IMR-90 (cell line): ENCODE measurements around the gene KCNJ2. TPM values are rescaled to one million over a fixed set of nuclear protein-coding genes. Genes with fewer than 3 reads are reported as not detected.

Source experiments
- ATAC-seq: fragments of 200-7000 bp; cut with Tn5 transposase; 2 replicates; pipeline ENCODE4 v1.9.1; 2020; ENCODE audit warnings: low read depth, mild to moderate bottlenecking, moderate library complexity
- BruUV-seq: library from RNA; stranded (reverse); fragments of 400-500 nt; replicated peaks from 2 replicates; lab custom pipeline; 2021; lab: Mats Ljungman, UMichigan
- CTCF ChIA-PET: fragments of 300-600 bp; formaldehyde crosslinking; extraction: SDS; loops from one replicate; lab custom pipeline; 2021; ENCODE audit warnings: antibody characterized with exemption; lab: Yijun Ruan, JAX
- POLR2A ChIA-PET: fragments of 300-600 bp; sonication (Branson Sonifier 250); formaldehyde crosslinking; loops from one replicate; lab custom pipeline; 2022; ENCODE audit warnings: antibody characterized with exemption; ENCODE audit not compliant: unreplicated experiment; lab: Charles Lee
- DNase-seq: peaks from one replicate; pipeline ENCODE4 v3.0.0; 2013
- H2AFZ ChIP-seq: replicated peaks from 2 replicates; pipeline ENCODE3; 2013; ENCODE audit warnings: low read length, mild to moderate bottlenecking; ENCODE audit not compliant: poor library complexity
- H2AK5ac ChIP-seq: 2 replicates; pipeline ENCODE4 v1.6.1; 2013; ENCODE audit warnings: low read depth, low read length, inconsistent platforms
- H2AK9ac ChIP-seq: replicated peaks from 2 replicates; pipeline ENCODE3; 2013; ENCODE audit warnings: mild to moderate bottlenecking, low read depth, low read length, moderate library complexity; ENCODE audit not compliant: poor library complexity
- H2BK120ac ChIP-seq: 2 replicates; pipeline ENCODE4 v1.6.1; 2013; ENCODE audit warnings: low read depth, low read length, inconsistent platforms
- H2BK15ac ChIP-seq: 3 replicates; pipeline ENCODE4 v1.6.1; 2013; ENCODE audit warnings: low read depth, low read length, inconsistent platforms
- H2BK20ac ChIP-seq: 2 replicates; pipeline ENCODE4 v1.6.1; 2013; ENCODE audit warnings: low read depth, mild to moderate bottlenecking, inconsistent platforms, low read length, moderate library complexity
- H2BK5ac ChIP-seq: 2 replicates; pipeline ENCODE4 v1.6.1; 2013; ENCODE audit warnings: mild to moderate bottlenecking, low read depth, low read length, inconsistent platforms; ENCODE audit not compliant: poor library complexity, severe bottlenecking
- H3K14ac ChIP-seq: replicated peaks from 2 replicates; pipeline ENCODE4 v1.6.1; 2013; ENCODE audit warnings: low read depth, low read length, inconsistent platforms
- H3K18ac ChIP-seq: 2 replicates; pipeline ENCODE4 v1.6.1; 2013; ENCODE audit warnings: low read depth, low read length, control low read depth
- H3K23ac ChIP-seq: 2 replicates; pipeline ENCODE4 v1.6.1; 2013; ENCODE audit warnings: low read depth, low read length, inconsistent platforms
- H3K27ac ChIP-seq: 2 replicates; pipeline ENCODE4 v1.5.1; 2013; ENCODE audit warnings: mild to moderate bottlenecking, control low read depth, low read length; ENCODE audit not compliant: insufficient read depth
- H3K27me3 ChIP-seq: 2 replicates; pipeline ENCODE4 v1.6.1; 2013; ENCODE audit warnings: low read length; ENCODE audit not compliant: control insufficient read depth, insufficient read depth
- H3K36me3 ChIP-seq: 2 replicates; pipeline ENCODE4 v1.6.1; 2013; ENCODE audit warnings: low read length, mixed read lengths; ENCODE audit not compliant: control insufficient read depth, insufficient read depth
- H3K4ac ChIP-seq: 2 replicates; pipeline ENCODE4 v1.6.1; 2013; ENCODE audit warnings: low read depth, low read length, inconsistent platforms
- H3K4me1 ChIP-seq: 2 replicates; pipeline ENCODE4 v1.6.1; 2013; ENCODE audit warnings: low read length, mixed read lengths; ENCODE audit not compliant: control insufficient read depth, insufficient read depth
- H3K4me2 ChIP-seq: 2 replicates; pipeline ENCODE4 v1.6.1; 2013; ENCODE audit warnings: low read depth, mild to moderate bottlenecking, control low read depth, low read length, moderate library complexity
- H3K4me3 ChIP-seq: 2 replicates; pipeline ENCODE4 v1.5.1; 2013; ENCODE audit warnings: low read depth, mild to moderate bottlenecking, control low read depth, low read length, moderate library complexity; ENCODE audit not compliant: insufficient read depth
- H3K56ac ChIP-seq: 2 replicates; pipeline ENCODE4 v1.6.1; 2013; ENCODE audit warnings: low read length, inconsistent platforms; ENCODE audit not compliant: insufficient read depth; ENCODE audit errors: extremely low read depth
- H3K79me1 ChIP-seq, 2 experiments: 2 replicates each; pipeline ENCODE4 v1.6.1; 2013; ENCODE audit warnings: low read length in 2 of 2, inconsistent platforms in 1 of 2, low read depth in 1 of 2
- H3K9ac ChIP-seq: 2 replicates; pipeline ENCODE4 v1.6.1; 2013; ENCODE audit warnings: low read depth, low read length, control low read depth
- H3K9me1 ChIP-seq: 2 replicates; pipeline ENCODE4 v1.6.1; 2013; ENCODE audit warnings: low read length, inconsistent platforms; ENCODE audit not compliant: insufficient read depth
- H3K9me3 ChIP-seq: 2 replicates; pipeline ENCODE4 v1.6.1; 2013; ENCODE audit warnings: low read length; ENCODE audit not compliant: control insufficient read depth, insufficient read depth
- H4K20me1 ChIP-seq: 2 replicates; pipeline ENCODE4 v1.6.1; 2013; ENCODE audit warnings: low read length, inconsistent platforms; ENCODE audit not compliant: insufficient read depth
- H4K5ac ChIP-seq: 2 replicates; pipeline ENCODE4 v1.6.1; 2013; ENCODE audit warnings: mild to moderate bottlenecking, low read depth, low read length, control low read depth
- H4K8ac ChIP-seq, 2 experiments: 2 replicates each; pipeline ENCODE4 v1.6.1; 2013; ENCODE audit warnings: low read depth in 2 of 2, low read length in 2 of 2, control low read depth in 1 of 2, inconsistent platforms in 1 of 2
- H4K91ac ChIP-seq: 2 replicates; pipeline ENCODE4 v1.6.1; 2013; ENCODE audit warnings: low read depth, low read length, inconsistent platforms; ENCODE audit not compliant: insufficient read depth
- BHLHE40 ChIP-seq: fragments of 150-350 bp; IDR thresholded peaks from 2 replicates; pipeline ENCODE4 v1.6.1; 2016; ENCODE audit warnings: mild to moderate bottlenecking, low read depth, low read length
- CHD1 ChIP-seq: IDR thresholded peaks from 2 replicates; pipeline ENCODE4 v1.6.1; 2012; ENCODE audit warnings: low read depth, low read length, improper control_type of control experiment
- FOS ChIP-seq: fragments of 150-350 bp; IDR thresholded peaks from 2 replicates; pipeline ENCODE4 v1.6.1; 2016; ENCODE audit warnings: low read depth, low read length
- NFE2L2 ChIP-seq: fragments of 150-350 bp; IDR thresholded peaks from 2 replicates; pipeline ENCODE4 v1.6.1; 2016; ENCODE audit warnings: low read depth, mild to moderate bottlenecking, low read length
- POLR2A ChIP-seq: IDR thresholded peaks from 2 replicates; pipeline ENCODE4 v1.6.1; 2012; ENCODE audit warnings: mild to moderate bottlenecking, low read depth, low read length
- RAD21 ChIP-seq: IDR thresholded peaks from 2 replicates; pipeline ENCODE4 v1.6.1; 2012; ENCODE audit warnings: low read length, improper control_type of control experiment
- RCOR1 ChIP-seq: IDR thresholded peaks from 2 replicates; pipeline ENCODE4 v1.6.1; 2012; ENCODE audit warnings: mild to moderate bottlenecking, low read length, improper control_type of control experiment; ENCODE audit not compliant: insufficient replicate concordance
- USF2 ChIP-seq: fragments of 150-350 bp; IDR thresholded peaks from 2 replicates; pipeline ENCODE4 v1.6.1; 2017; ENCODE audit warnings: mild to moderate bottlenecking, antibody characterized with exemption, low read length, low read depth
- WGBS, 2 experiments: methylation state at CpG; one replicate each; pipeline versions ENCODE4 v1.1.5 to v1.1.7; 2013; ENCODE audit warnings: missing lambda C conversion rate in 2 of 2; ENCODE audit not compliant: insufficient read length in 1 of 2; ENCODE audit errors: extremely low coverage in 2 of 2; 5-methylcytosine and 5-hydroxymethylcytosine counted together
- dilution Hi-C: fragments of 300-500 bp; cut with HindIII; formaldehyde crosslinking; loops from one replicate; pipeline ENCODE4 v1.14.3; 2018; ENCODE audit warnings: low sequenced_read_pairs; ENCODE audit not compliant: unreplicated experiment
- in situ Hi-C: fragments of 300-500 bp; cut with MboI; formaldehyde crosslinking; loops from 3 replicates; pipeline ENCODE4 v1.14.3; 2019; ENCODE audit warnings: low sequenced_read_pairs, inconsistent platforms, mixed read lengths
- intact Hi-C: fragments of 100-400 bp; cut with micrococcal nuclease; formaldehyde crosslinking; loops from 2 replicates; pipeline ENCODE4 v1.10.0; 2022
- polyA plus RNA-seq, 3 experiments: library from polyadenylated mRNA; depleted of rRNA; stranded (reverse); fragments of >200 nt; gene quantifications; 2 replicates each; pipeline ENCODE4 v1.2.3, GENCODE V29; 2012; ENCODE audit warnings: low replicate concordance in 1 of 3
- total RNA-seq: library from RNA; depleted of rRNA; stranded (reverse); fragments of >200 nt; gene quantifications from 2 replicates; pipeline ENCODE4 v1.2.3, GENCODE V29; 2012

The KCNJ2 gene
- total and polyA plus RNA-seq, 2 of the 4 experiments (the other 2 are of a cell fraction) = 0.55 to 8.6 TPM

GRCh38 chr17:70123193-70123592, 46.1 kb upstream of the KCNJ2 start:
- Histone ChIP-seq H3K14ac (no peak overlapping the region), H3K27ac (no peak overlapping the region), H3K9me3 (no peaks in the 10 kb centered on the region), H4K91ac (no peak overlapping the region), H2BK15ac (no peak overlapping the region), H3K4ac (no peak overlapping the region), H3K23ac (no peak overlapping the region), H3K18ac (no peak overlapping the region), H4K5ac (no peak overlapping the region), H2AK9ac (no peak overlapping the region), H3K27me3 (no peaks in the 10 kb centered on the region), H2BK20ac (no peak overlapping the region), H3K56ac (no peak overlapping the region), H2AFZ (no peak overlapping the region), H2BK120ac (no peak overlapping the region), H3K4me3 (no peak overlapping the region), H4K8ac (no peak overlapping the region), H2AK5ac (no peak overlapping the region), H3K9ac (no peak overlapping the region), H3K4me2 (no peak overlapping the region), H3K36me3 (no peaks in the 10 kb centered on the region), H3K9me1 (no peaks in the 10 kb centered on the region), H4K20me1 (no peaks in the 10 kb centered on the region), H3K4me1 (no peaks in the 10 kb centered on the region), H3K79me1 (no peaks in the 10 kb centered on the region), H2BK5ac (no peak overlapping the region)
- CTCF ChIA-PET = interaction anchor here (0.6 kb wide), 1 partner anchor 13 kb away, joined by 6 read pairs; no protein-coding TSS in a partner anchor
- TF ChIP-seq FOS (no peak), NFE2L2 (no peak), BHLHE40 (no peak), RCOR1 (no peak), RAD21 (no peak), USF2 (no peak), POLR2A (no peak), CHD1 (no peak)
- WGBS, 2 experiments = no CpG with 5 or more reads among the region's 2 CpGs
- intact Hi-C loops = no loop called here
- POLR2A ChIA-PET = no interaction called here
- in situ Hi-C loops = no loop called here
- BruUV-seq = no TSS peak
- dilution Hi-C loops = no loop called here
- DNase-seq (peak; percentile 6), ATAC-seq (no peak)
